OCI-LY3 (cell line): ENCODE measurements around the gene MTCL3.

Experiments used
- CTCF ChIP-seq: fragments of 200-600, 300-600 bp; sonication (generic); IDR thresholded peaks from 2 replicates; pipeline ENCODE4 v1.5.1; 2014; ENCODE audit warnings: antibody characterized with exemption, low read length, low read depth
- EZH2phosphoT487 ChIP-seq: fragments of 200-600 bp; shearing (Covaris generic); IDR thresholded peaks from 2 replicates; pipeline ENCODE4 v1.6.1; 2018; ENCODE audit warnings: antibody characterized with exemption, mixed run types, low read depth

- TF ChIP-seq CTCF, result no peak
- no peak for TF ChIP-seq EZH2phosphoT487
These were observed 66.3 kb downstream of the MTCL3 start for GRCh38 chr6:127452803-127453202.
